Midbrain (tissue), 1 donor: ENCODE results near the gene PCDHA3.
"Not testable (repeated sequence)": the region's sequence is repeated elsewhere in the genome, so short reads cannot be mapped to it uniquely, and the experiment has no call there.

Experiments used
- DNase-seq: peaks from one replicate; lab custom pipeline; 2025; lab: John Stamatoyannopoulos, UW

Gene PCDHA3

GRCh38 chr5:140821375-140822280 is 20.8 kb downstream of the PCDHA3 start, which contains the start of gene PCDHA5:
PCDHA5 (plus strand) TSS chr5:140821613.
- peak; percentile 23 for DNase-seq

GRCh38 chr5:140822281-140822629 is 21.4 kb downstream of the PCDHA3 start:
- no peak for DNase-seq

DNA sequence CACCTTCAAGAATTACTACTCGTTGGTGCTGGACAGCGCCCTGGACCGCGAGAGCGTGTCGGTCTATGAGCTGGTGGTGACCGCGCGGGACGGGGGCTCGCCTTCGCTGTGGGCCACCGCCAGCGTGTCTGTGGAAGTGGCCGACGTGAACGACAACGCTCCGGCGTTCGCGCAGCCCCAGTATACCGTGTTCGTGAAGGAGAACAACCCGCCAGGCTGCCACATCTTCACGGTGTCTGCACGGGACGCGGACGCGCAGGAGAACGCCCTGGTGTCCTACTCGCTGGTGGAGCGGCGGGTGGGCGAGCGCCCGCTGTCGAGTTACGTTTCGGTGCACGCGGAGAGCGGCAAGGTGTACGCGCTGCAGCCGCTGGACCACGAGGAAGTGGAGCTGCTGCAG is 22.1 kb downstream of the PCDHA3 start:
- not testable (repeated sequence) for DNase-seq

- DNase-seq: no peak
Observed at GRCh38 chr5:140823475-140823874, 22.6 kb downstream of the PCDHA3 start.

- DNase-seq: no peak
Observed at GRCh38 chr5:140827704-140828361, 27.0 kb downstream of the PCDHA3 start, which contains the start of gene PCDHA6. PCDHA6 (plus strand) TSS chr5:140827960; CDS start chr5:140828092, 132 bp downstream.

DNA sequence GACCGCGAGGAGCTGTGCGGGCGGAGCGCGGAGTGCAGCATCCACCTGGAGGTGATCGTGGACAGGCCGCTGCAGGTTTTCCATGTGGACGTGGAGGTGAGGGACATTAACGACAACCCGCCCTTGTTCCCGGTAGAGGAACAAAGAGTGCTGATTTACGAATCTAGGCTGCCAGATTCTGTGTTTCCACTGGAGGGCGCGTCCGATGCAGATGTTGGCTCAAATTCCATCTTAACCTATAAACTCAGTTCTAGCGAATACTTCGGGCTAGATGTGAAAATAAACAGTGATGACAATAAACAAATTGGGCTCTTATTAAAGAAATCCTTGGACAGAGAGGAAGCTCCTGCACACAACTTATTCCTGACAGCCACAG is 27.5 kb downstream of the PCDHA3 start:
- DNase-seq: no peak

- DNase-seq: not testable (repeated sequence)
Observed at GRCh38 chr5:140829511-140830501, 28.9 kb downstream of the PCDHA3 start.

DNA sequence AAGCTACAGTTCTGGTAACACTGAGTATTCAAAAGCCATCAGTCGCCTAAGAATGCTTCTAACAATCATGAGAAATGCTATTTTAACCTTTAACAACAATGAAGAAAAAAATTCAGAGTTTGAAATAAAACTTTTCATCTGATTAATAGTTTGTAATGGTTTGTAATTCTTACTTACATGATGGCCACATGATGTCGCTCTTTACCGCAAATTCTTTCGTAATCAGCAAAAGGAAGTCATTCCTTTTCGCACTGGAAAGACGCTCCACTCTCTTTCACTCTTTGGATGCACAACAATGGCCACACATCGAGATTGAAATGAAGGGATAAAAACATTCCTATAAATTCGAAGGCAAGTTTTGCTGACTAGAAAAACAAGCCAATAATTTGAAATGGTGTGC is 33.1 kb downstream of the PCDHA3 start, which contains the start of gene PCDHA7:
Gene PCDHA7 (plus strand): TSS at position 277 of the 400 bp plus-strand sequence. CDS start 115 bp downstream, at position 392.
- peak; percentile 8 for DNase-seq

- DNase-seq: not testable (repeated sequence)
Observed at GRCh38 chr5:140834439-140835008, 33.7 kb downstream of the PCDHA3 start.

- no peak for DNase-seq
Observed at GRCh38 chr5:140835622-140836510, 35.0 kb downstream of the PCDHA3 start.

DNA sequence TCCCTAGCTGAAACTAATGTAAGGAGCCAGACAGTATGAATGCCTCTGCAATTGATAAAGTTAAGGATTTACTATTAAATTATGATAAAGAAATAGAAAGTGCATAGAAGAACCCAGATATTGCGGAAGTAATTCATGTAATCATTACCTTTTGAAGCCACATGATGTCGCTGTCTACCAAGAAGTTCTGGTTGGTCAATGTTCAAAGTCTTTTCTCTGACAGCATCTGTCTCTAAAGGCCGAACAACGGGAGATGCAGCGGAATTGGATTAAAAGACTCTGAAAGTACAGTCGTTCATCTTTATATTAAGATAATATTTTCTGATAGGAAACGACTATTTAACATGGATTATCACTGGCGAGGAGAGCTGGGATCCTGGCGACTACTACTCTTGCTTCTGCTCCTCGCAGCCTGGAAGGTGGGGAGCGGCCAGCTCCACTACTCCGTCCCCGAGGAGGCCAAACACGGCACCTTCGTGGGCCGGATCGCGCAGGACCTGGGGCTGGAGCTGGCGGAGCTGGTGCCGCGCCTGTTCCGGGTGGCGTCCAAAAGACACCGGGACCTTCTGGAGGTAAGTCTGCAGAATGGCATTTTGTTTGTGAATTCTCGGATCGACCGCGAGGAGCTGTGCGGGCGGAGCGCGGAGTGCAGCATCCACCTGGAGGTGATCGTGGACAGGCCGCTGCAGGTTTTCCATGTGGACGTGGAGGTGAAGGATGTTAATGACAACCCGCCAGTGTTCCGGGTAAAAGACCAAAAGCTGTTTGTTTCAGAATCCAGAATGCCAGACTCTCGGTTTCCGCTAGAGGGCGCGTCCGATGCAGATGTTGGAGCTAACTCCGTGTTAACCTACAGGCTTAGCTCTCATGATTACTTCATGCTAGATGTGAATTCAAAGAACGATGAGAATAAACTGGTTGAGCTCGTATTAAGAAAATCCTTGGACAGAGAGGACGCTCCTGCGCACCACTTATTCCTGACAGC is 40.4 kb downstream of the PCDHA3 start, which contains the start of gene PCDHA8:
Gene PCDHA8 (plus strand): TSS at position 210 of the 985 bp plus-strand sequence. CDS start 135 bp downstream, at position 345.
- DNase-seq: peak; percentile 40

GRCh38 chr5:140842798-140843733 is 42.2 kb downstream of the PCDHA3 start:
- no peak for DNase-seq

DNA sequence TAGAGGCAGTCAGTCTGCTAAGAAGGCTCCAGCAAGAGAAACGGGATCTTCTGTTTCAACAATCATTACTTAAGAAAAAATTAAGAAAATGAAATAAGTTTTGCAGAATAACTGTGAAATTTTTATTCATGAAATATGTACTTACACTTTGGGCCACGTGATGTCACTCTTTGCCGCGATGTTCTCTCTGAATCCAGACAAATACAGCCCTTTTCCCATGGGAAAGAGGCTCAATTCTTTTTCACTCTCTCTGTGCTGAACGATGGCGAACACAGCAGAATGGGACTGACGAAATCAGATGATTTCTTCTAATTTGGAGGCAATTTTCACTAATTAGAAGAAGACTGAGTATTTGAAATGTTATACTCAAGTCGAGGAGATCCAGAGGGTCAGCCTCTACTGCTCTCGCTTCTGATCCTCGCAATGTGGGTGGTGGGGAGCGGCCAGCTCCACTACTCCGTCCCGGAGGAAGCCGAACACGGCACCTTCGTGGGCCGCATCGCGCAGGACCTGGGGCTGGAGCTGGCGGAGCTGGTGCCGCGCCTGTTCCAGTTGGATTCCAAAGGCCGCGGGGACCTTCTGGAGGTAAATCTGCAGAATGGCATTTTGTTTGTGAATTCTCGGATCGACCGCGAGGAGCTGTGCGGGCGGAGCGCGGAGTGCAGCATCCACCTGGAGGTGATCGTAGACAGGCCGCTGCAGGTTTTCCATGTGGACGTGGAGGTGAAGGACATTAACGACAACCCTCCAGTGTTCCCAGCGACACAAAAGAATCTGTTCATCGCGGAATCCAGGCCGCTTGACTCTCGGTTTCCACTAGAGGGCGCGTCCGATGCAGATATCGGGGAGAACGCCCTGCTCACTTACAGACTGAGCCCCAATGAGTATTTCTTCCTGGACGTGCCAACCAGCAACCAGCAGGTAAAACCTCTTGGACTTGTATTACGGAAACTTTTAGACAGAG is 47.6 kb downstream of the PCDHA3 start, which contains the start of gene PCDHA9:
Gene PCDHA9 (plus strand): TSS at position 244 of the 964 bp plus-strand sequence. CDS start 114 bp downstream, at position 358.
- not testable (repeated sequence) for DNase-seq

GRCh38 chr5:140849831-140850634 is 49.2 kb downstream of the PCDHA3 start:
- DNase-seq: not testable (repeated sequence)
